ENCODE measurements around the gene RBM28.

GRCh38 chr7:128366986-128367385 lies 23.3 kb upstream of the RBM28 start:
- TF ChIP-seq, protein P1, sequence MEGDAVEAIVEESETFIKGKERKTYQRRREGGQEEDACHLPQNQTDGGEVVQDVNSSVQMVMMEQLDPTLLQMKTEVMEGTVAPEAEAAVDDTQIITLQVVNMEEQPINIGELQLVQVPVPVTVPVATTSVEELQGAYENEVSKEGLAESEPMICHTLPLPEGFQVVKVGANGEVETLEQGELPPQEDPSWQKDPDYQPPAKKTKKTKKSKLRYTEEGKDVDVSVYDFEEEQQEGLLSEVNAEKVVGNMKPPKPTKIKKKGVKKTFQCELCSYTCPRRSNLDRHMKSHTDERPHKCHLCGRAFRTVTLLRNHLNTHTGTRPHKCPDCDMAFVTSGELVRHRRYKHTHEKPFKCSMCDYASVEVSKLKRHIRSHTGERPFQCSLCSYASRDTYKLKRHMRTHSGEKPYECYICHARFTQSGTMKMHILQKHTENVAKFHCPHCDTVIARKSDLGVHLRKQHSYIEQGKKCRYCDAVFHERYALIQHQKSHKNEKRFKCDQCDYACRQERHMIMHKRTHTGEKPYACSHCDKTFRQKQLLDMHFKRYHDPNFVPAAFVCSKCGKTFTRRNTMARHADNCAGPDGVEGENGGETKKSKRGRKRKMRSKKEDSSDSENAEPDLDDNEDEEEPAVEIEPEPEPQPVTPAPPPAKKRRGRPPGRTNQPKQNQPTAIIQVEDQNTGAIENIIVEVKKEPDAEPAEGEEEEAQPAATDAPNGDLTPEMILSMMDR (IDR thresholded peaks at IDR 0.05; ENCODE audit: borderline replicate concordance, extremely low read depth, low read length, poor library complexity, severe bottlenecking) = no peak
- no peak for TF ChIP-seq EZH2 (IDR thresholded peaks at IDR 0.05; ENCODE audit: borderline replicate concordance, low read depth, low read length, severe bottlenecking)

Measured in DND-41 (cell line).